ENCODE measurements around the gene ACOT11. TPM values are rescaled to one million over a fixed set of nuclear protein-coding genes. Genes with fewer than 3 reads are reported as not detected.
"Not testable (repeated sequence)": the region's sequence is repeated elsewhere in the genome, so short reads cannot be mapped to it uniquely, and the experiment has no call there.

Gene ACOT11
- polyA plus RNA-seq, 12 donors: 3.6 to 12.4 (median 6.5) TPM; not detected in 1

- DNase-seq: no peak
Measured at GRCh38 chr1:54608566-54609230, 60.7 kb downstream of the ACOT11 start.

DNA sequence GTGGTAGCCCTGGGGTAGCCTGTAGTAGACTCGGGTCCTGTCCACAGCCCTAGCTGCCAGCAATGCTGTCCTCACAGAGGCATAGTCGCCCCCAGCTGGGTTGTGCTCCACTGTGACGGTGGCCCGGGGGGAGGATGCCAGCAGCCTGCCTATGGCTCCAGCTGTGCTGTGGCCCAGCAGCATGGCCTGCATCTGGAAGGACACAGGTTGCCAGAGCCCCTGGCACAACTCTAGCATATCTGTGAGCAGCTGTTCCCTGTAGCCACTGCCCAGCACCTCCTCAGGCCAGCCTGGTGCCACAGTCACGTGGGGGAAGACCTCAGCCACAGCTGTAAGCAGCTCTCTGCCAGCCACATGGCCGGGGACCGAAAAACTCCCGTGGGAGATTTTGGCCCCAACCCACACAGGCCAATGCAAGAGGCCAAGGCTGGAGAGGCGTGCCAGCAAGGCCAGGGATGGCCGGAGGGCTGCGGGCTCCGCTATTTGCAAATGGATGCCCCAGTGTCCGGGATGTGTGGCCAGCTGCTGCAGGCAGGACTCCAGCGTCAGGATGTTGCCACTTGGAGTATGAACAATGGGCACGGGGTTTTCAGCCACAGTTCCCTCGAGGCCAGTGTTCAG is 61.4 kb downstream of the ACOT11 start:
- DNase-seq: peak; percentile 17

DNA sequence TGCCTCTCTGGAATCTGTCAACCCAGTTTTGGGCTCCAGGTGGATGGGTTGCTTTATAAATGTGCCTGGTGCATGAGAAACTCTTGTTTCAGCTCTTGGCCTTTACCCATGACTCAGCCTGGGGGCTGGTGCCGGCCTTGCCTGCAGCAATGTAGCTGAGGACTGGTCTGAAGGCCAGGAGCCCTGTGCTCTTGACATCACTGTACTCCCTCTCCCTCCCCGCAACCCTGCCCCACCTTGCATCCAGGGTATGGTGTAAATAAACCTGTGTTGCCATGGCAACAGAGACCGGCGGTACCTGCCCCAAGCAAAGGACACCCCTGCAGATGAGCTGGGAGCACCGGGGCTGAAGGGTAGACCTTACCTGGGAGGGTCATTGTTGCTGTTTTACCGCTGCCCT is 62.0 kb downstream of the ACOT11 start:
- no peak for DNase-seq

- DNase-seq: no peak
Measured at GRCh38 chr1:54610601-54611580, 62.9 kb downstream of the ACOT11 start.

DNA sequence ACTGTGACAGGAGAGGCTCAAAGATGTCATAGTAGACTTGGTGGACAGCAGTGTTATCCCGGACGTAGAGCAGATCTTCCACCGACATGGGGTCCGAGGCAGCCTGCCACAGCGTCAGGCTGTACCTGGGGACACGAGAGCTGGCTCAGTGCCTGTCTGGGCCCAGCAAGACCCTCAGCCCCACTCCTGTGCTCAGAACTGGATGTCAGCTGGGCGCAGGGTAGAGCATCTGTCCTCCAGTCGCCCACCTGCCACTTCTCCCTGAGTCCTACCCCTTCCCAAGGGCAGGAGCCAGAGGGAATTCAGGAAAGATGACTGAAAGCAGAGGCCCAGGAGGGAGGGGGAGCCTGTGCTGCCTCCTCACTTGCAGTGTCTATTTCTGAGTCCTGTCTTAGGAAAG is 63.6 kb downstream of the ACOT11 start:
- no peak for DNase-seq

- no peak for DNase-seq
Measured at GRCh38 chr1:54614024-54614423, 66.0 kb downstream of the ACOT11 start.

DNA sequence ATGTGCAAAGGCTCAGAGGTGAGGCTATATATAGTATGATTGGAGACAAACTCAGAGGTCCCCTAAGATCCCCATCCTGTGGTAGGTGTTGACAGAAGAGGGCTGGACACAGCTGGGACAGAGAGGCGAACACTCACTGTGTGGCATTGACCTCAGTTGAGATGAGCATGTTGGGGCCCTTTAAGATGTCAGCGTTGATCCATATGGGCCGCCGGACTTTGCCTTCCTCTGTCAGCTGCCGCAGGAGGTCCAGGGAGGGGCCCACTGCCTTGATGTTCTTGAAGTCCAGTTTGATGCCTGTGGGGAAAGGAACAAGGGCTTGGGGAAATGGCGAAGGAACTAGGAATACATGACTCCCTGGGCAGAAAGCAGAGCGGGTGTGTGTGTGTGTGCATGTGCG is 66.5 kb downstream of the ACOT11 start:
- DNase-seq: no peak

DNA sequence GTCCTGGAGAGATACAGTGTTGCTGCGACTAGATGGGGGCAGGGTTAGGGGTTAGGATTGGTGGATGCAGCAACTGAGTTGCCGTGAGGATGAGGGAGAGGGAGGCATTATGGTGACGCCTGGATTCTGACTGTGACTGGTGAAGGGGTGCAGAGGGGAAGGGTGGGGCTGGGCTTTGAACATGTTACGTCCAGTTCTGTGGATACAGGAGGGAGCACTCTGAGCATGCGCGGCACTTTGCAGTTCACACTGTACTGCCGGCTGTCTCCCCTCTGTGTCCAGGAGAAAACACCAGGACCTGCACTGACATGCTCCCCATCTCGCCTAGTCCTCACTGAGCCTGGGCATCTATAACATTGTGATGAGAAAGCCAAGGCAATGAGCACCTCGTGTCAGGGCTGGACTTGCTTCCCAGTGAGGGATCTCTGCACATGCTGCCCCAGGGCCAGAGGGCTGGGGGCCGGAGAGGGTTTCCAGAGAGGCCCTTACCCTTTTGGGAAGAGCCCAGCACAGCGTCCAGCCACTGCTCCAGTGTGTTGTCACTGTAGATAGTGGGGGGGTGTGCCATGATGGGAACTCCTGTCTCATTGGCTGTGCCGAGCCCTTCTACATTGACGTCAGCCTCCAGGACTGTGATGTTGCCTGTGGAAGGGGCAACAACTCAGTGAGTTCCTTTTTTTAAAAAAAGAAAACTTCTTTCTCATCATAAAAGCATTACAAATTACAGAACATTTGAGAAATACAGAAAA is 67.7 kb downstream of the ACOT11 start:
- no peak for DNase-seq

DNA sequence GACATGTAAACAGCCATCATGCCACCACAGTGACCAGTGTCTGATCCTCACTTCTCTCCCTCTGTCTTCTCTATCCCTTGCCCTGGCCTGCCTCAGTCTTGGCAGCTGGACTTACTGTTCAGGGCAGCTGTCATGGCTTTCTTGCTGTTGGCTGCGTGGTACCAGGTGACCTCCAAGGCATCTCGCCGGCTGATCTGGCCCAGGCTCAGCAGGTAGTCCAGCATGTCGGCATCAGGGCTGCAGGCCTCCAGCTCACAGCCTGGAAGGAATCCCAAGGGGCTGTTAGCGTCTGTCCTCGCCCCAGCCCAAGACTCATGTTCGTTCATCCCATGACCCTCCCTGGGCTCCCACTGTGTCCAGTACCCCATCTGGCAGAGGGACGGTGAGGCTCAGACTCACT is 71.7 kb downstream of the ACOT11 start:
- no peak for DNase-seq

GRCh38 chr1:54623216-54624007 is 75.4 kb downstream of the ACOT11 start, which contains the start of gene FAM151A:
Gene FAM151A (minus strand): TSS chr1:54623525. CDS start chr1:54623395, 130 bp downstream.
- DNase-seq: no peak

DNA sequence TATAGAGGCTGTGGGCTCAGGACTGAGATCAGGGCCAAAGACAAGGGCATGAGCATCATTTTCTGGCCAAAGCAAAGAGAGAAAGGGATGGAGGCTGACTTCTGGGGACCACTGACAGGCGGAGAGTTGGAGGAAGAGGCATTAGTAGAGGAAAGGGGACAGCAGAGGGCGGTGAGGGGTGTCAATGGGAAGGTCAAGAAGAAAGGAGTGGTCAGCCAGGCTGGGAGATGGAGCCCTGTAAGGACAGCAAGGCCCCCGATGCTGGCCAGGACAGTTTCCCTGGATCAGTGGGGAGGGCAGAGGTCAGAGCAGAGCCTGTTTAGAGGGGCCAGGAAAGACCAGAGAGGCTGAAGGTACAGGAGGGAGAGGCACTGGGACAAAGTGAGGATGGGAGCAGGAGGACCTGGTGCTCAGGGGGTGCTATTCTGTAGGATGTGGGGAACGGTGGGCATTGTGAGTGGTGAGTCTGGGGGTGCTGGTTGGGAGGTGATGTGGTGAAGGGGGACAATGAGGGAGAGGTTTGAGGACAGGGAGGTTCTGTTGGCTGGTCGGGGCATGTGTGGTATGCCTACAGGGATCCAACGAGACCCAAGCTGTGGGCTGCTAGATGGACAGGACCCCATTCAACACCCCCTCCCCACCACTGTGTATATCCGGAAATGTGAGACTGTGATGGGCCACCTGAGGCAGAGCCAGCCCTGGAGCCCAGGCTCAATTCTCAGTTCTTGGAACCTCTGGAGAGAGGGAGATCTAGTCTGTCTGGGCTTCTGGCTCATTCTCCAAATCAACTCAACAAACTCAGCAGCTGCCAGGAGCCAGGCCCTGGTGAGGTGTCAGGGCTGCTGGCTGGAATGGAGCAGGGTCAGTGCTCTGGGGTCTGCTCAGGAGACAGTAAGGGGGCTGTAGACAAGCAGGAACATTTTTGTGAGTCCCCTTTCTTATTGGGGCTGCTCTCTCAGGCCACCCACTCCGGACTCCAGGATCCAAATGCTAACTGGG is 76.7 kb downstream of the ACOT11 start:
- DNase-seq: no peak

DNA sequence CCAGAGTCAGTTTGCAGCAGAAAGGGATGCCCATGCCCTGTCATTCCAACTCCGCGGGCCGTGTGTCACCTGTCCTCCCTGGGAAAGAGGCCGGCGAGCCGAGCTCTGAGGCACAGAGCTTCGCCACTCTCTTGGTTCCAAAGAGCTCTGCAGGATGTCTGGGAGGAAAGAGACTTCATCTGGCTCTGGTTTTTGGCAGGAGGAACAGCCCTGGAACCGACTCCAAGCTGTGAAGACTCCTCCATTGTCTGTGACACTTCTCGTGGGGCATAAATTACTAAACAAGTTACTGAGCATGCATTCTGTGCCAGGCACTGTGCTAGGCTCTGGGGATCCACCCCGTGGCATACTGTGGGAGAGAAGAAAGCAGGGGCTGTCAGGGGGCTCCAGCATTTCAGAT is 79.2 kb downstream of the ACOT11 start:
- DNase-seq: no peak

DNA sequence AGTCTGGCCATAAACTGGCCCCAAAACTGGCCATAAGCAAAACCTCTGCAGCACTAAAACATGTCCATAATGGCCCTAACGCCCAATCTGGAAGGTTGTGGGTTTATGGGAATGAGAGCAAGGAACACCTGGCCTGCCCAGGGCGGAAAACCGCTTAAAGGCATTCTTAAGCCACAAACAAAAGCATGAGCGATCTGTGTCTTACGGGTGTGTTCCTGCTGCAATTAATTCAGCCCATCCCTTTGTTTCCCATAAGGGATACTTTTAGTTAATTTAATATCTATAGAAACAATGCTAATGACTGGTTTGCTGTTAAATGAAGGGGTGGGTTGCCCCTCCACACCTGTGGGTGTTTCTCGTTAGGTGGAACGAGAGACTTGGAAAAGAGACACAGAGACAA is 87.8 kb downstream of the ACOT11 start:
- not testable (repeated sequence) for DNase-seq

- DNase-seq: not testable (repeated sequence)
Measured at GRCh38 chr1:54636461-54637446, 88.7 kb downstream of the ACOT11 start.

- DNase-seq: no peak
Measured at GRCh38 chr1:54640361-54640760, 92.3 kb downstream of the ACOT11 start.

GRCh38 chr1:54640863-54641836 is 93.1 kb downstream of the ACOT11 start, which contains the start of gene MROH7:
Gene MROH7 (plus strand): TSS chr1:54641786. CDS start chr1:54652927, 11,141 bp downstream.
- no peak for DNase-seq

DNA sequence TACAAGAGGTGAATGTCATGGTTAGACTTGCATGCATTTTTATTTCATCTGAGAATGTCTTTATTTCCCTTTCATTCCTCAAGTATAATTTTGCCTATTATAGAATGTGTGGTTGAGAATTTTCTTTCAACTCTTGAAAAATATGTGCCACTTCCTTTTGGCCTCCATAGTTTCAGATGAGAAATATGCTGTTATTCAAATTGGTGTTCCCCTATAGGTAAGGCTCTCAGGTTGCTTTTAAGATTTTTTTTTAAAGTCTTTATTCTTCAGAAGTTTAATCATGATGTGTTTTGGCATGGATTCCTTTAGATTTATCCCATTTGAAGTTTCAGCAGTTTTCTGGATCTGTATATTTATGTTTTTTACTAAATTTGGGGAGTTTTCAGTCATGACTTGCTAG is 95.7 kb downstream of the ACOT11 start:
- DNase-seq: no peak

All from muscle of arm (tissue), 12 donors.